ENCODE measurements around the gene ORC1. TPM values are rescaled to one million over a fixed set of nuclear protein-coding genes. Genes with fewer than 3 reads are reported as not detected.

Gene ORC1
- total and polyA plus RNA-seq, 12 donors = 0.56 to 3.7 (median 0.88) TPM; not detected in 2

- no peak overlapping the region for H3K4me3 ChIP-seq
- WGBS, 4 donors = 89 to 96% (median 92%) methylated on average over 1 of the region's 1 CpG
Observed at GRCh38 chr1:52427152-52427551, 22.9 kb upstream of the ORC1 start.

GRCh38 chr1:52426371-52426770 lies 22.1 kb upstream of the ORC1 start:
- no peak for DNase-seq
- 86 to 89% (median 88%) methylated on average over 3 of the region's 3 CpGs for WGBS, 4 donors
- intact Hi-C loops (cut with DNase I) = no loop called here
- Histone ChIP-seq H3K36me3 (replicated peaks in 1 of 2) (peaks cover 0 to 39% of the 10 kb centered on the region in 2 donors), H3K9me3 (replicated peaks in 1 of 3) (no peaks in the 10 kb centered on the region), H3K27ac (no peak overlapping the region), H3K27me3 (no peaks in the 10 kb centered on the region), H3K4me1 (replicated peaks in 1 of 2) (no peaks in the 10 kb centered on the region), H3K4me3 (no peak overlapping the region)
- TF ChIP-seq POLR2A (IDR thresholded peaks at IDR 0.05) (no peak), CTCF (IDR thresholded peaks at IDR 0.05) (no peak)

More at GRCh38 chr1:52427152-52427551, 22.9 kb upstream of the ORC1 start:
- no peaks in the 10 kb centered on the region for H3K27me3 ChIP-seq
- TF ChIP-seq CTCF (IDR thresholded peaks at IDR 0.05) = no peak
- no peak for TF ChIP-seq POLR2A (IDR thresholded peaks at IDR 0.05)
- H3K36me3 ChIP-seq (replicated peaks in 1 of 2) = peaks cover 0 to 45% of the 10 kb centered on the region in 2 donors
- DNase-seq = no peak
- intact Hi-C loops (cut with DNase I) = no loop called here
- H3K27ac ChIP-seq = no peak overlapping the region
- H3K4me1 ChIP-seq (replicated peaks in 1 of 2) = no peaks in the 10 kb centered on the region
- no peaks in the 10 kb centered on the region for H3K9me3 ChIP-seq (replicated peaks in 1 of 3)

- H3K4me1 ChIP-seq (replicated peaks in 1 of 2) = no peaks in the 10 kb centered on the region
- peaks cover 0 to 31% of the 10 kb centered on the region in 2 donors for H3K36me3 ChIP-seq (replicated peaks in 1 of 2)
- WGBS, 4 donors = 100% methylated on average over 1 of the region's 1 CpG
- intact Hi-C loops (cut with DNase I) = no loop called here
- H3K27ac ChIP-seq = no peak overlapping the region
- no peak for DNase-seq
- H3K4me3 ChIP-seq = no peak overlapping the region
- no peaks in the 10 kb centered on the region for H3K27me3 ChIP-seq
- no peak for TF ChIP-seq POLR2A (IDR thresholded peaks at IDR 0.05)
- TF ChIP-seq CTCF (IDR thresholded peaks at IDR 0.05) = no peak
- no peaks in the 10 kb centered on the region for H3K9me3 ChIP-seq (replicated peaks in 1 of 3)
Observed at GRCh38 chr1:52424813-52425212, 20.6 kb upstream of the ORC1 start.

DNA sequence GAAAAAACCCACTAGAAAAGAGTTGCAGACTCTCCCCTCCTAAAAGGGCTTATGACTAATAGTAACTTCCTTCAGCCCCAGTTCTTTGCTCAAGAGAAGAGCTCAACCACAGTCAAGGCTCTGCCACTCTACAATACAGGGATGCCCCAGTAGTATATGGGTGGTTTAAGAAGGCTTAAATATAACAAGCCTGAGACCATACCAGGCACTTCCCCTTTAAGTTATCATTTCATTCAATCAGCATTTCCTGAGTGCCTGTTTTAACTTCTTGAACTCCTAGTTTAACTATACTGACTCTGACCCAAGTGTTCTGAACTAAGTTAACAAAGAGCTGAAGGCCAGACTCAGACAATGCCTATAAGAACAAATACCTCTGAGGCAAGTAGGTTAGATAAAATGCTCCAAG lies 20.0 kb upstream of the ORC1 start:
- Histone ChIP-seq H3K9me3 (replicated peaks in 1 of 3) (no peaks in the 10 kb centered on the region), H3K27me3 (no peaks in the 10 kb centered on the region), H3K27ac (no peak overlapping the region), H3K4me1 (replicated peaks in 1 of 2) (no peaks in the 10 kb centered on the region), H3K4me3 (no peak overlapping the region), H3K36me3 (replicated peaks in 1 of 2) (peaks cover 0 to 34% of the 10 kb centered on the region in 2 donors)
- DNase-seq = no peak
- intact Hi-C loops (cut with DNase I) = no loop called here
- TF ChIP-seq CTCF (IDR thresholded peaks at IDR 0.05) (no peak), POLR2A (IDR thresholded peaks at IDR 0.05) (no peak)
